Sciatic nerve (tissue), 2 donors: ENCODE results near the gene SOX12. TPM values are rescaled to one million over a fixed set of nuclear protein-coding genes. Genes with fewer than 3 reads are reported as not detected.
"Not testable (repeated sequence)": the region's sequence is repeated elsewhere in the genome, so short reads cannot be mapped to it uniquely, and the experiment has no call there.

ENCODE experiments used
- ATAC-seq: fragments of 200-7000 bp; cut with Tn5 transposase; one replicate; pipeline ENCODE4 v1.9.1; 2020; ENCODE audit warnings: mild to moderate bottlenecking, moderate library complexity
- DNase-seq: peaks from one replicate; pipeline ENCODE4 v3.0.0-alpha.2; 2020; ENCODE audit warnings: low spot score
- intact Hi-C: fragments of 100-400 bp; cut with DNase I; formaldehyde crosslinking; loops from one replicate; pipeline ENCODE4 v1.14.2; 2022
- total RNA-seq: library from RNA; stranded (reverse); fragmentation: NEBNext Ultra II Directional; extraction: Animal tissue kit (Norgen Biotek cat#: 25700); gene quantifications from one replicate; pipeline ENCODE4 v1.2.1, GENCODE V29; 2021
- donor health status: DM: no; HTN: no; CAD: no.
- donor health status: DM: no; HTN: no; CAD: no.

Gene SOX12
- total RNA-seq, 1 donor from 2014 or later: 17.0 TPM

DNA sequence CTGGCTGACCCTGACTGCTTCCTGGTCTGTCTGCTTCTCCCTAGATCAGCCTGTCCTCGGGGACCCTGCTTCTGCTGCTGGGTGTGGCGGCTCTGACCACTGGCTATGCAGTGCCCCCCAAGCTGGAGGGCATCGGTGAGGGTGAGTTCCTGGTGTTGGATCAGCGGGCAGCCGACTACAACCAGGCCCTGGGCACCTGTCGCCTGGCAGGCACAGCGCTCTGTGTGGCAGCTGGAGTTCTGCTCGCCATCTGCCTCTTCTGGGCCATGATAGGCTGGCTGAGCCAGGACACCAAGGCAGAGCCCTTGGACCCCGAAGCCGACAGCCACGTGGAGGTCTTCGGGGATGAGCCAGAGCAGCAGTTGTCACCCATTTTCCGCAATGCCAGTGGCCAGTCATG lies 27.8 kb downstream of the SOX12 start:
- ATAC-seq: no peak
- DNase-seq: no peak
- intact Hi-C loops: no loop called here

DNA sequence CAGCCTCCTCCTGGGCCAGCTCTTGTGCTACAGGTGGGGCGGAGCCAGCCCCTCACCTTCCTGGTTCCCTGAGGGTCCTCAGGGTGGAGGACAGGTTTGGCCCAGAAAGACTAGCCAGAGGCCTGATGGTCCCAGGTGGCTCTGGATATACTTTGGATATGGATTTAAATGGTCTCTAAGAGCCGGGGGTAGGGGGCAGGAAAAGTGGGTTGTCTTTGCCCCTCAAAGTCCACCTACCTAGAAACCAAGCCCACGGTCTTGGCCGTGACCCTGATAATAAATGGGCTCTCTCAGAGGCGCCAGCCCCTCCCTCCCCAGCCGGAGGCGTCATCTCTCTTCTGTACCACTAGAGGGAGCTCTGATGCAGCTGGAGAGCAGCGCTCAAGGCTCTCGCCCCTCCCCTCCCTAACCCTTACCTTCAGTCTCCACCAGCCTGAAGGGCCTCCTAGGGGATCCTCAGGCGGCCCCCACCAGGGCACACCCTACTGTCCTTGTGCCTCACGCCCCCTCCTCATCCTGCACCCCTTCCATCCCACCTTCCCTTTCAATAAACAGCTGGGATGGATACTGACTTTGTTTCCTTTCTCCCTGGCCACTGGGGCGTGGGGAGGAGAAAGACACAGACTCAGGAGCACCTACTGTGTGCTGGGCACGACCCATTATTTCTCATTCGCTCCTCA lies 29.1 kb downstream of the SOX12 start:
- intact Hi-C loops: no loop called here
- ATAC-seq: peak; percentile 93
- DNase-seq: peak; percentile 82

DNA sequence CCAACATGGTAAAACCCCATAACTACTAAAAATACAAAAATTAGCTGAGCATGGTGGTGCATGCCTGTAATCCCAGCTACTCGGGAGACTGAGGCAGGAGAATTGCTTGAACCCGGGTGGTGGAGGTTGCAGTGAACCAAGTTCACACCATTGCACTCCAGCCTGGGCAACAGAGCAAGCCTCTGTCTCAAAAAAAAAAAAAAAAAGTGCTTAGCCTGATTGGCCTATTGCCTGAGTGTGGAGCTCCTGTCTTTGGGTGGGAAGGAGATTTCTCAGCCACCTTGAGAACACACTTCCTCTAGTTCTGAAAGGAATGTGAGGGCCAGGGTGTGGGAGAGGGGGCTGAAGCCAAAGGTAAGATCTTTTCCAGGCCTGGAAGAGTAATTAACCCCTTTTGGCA lies 30.8 kb downstream of the SOX12 start:
- DNase-seq, ATAC-seq: not testable (repeated sequence)
- intact Hi-C loops: loop anchor here (5.0 kb wide), 1 partner anchor 126 kb away; no protein-coding TSS in a partner anchor

DNA sequence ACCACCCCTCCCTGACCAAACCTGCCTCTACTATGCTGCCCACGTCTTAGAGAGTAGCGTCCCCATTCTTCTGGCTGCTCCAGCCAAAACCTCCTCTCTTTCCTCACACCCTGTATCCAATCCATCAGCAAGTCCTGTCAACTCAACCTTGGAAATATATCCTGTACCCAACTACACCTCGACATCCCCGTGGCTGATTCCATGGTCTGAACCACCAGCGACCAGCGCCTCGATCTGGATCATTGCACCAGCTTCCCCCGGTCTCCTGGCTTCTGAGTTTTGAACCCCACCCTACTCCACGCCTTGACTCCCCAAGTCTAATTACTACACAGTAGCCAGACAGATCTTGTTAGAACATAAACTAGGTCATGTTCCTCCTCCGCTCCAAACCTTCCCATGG lies 31.4 kb downstream of the SOX12 start:
- intact Hi-C loops: loop anchor here (5.0 kb wide), 1 partner anchor 126 kb away; no protein-coding TSS in a partner anchor
- no peak for ATAC-seq
- DNase-seq: no peak

DNA sequence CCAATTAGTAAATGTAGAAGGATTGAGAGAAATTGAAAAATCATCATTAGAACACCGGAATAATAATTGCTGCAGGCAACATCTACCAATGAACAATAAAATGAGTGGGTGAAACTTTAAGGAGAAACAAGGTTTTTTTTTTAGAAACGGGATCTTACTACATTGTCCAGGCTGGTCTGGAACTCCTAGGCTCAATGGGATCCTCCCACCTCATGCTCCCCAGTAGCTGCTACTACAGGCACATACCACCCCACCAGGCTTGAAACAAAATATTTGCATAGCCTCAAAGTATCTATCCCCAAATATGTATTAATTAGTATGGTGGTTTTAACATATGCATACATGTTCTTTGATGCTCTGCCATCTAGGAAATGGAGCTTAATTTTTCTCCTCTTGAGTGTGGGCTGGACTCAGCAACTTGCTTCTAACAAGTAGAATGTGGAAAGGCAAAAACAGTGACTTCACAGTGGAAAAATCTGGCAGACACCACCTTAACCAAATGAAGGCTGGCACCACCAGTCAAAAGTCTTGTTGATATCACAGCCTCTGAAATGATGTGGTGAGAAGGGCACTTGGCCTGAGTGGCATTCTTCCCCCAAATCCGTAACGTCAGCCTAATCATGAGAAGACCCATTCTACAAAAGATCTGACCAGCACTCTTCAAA lies 33.7 kb downstream of the SOX12 start:
- DNase-seq (no peak), ATAC-seq (no peak)
- intact Hi-C loops: loop anchor here (5.0 kb wide), 1 partner anchor 123 kb away; no protein-coding TSS in a partner anchor

DNA sequence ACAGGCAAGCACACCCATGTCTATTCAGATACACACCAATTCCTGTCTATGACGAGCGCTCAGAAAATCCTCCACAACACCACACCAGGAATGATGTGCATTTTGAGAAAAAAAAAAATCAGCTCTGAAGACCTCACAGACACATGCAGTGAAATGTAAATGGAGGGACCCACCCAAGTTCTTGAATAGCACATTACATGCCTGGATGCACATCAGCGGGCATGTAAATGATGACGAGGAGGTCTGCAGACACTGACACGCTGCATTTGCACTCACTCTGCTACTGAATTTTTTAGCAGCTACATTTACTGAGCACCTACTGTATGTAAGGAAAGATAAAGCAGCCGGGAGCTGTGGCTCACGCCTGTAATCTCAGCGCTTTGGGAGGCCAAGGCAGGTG lies 36.2 kb downstream of the SOX12 start:
- intact Hi-C loops: no loop called here
- DNase-seq: no peak
- no peak for ATAC-seq

DNA sequence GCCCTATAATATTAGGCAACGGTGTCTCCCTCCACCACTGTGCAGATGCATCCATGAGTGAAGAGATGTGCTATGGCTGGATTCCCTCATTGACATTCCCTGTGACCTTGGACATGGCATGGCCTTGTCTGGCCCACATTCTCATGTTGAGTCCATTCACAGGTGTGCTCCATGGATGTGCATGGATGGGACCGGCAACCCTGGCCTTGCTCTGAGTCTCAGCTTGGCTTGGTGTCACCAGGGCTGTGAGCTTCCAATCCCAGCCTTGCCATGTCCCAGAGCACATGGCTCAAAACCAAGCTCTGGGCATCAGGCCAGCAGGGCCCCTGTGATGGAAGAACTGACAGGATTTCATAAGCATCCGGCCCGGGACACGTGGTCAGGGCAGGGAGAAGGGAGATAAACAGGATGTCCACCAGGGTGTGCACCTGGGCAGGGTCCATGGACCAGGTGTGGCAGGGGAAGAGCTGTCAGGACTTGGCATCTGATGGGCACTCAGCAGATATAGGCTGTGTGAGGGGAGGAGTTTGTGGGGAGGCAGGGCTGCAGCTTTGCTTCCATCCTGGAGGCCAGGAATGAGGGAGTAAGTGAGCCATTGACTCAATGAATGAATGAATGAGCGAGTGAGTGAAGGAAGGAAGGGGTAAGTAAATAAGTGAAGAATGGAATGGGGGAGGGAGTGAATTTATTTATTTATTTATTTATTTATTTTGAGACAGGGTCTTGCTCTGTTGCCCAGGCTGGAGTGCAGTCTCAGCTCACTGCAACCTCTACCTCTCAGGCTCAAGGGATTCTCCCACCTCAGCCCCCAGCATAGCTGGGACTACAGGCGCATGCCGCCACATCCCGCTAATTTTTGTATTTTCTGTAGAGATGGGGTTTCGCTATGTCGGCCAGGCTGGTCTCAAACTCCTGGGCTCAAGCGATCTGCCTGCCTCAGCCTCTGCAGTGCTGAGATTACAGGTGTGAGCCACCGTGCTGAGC lies 37.2 kb downstream of the SOX12 start:
- ATAC-seq (peak; percentile 73), DNase-seq (peak; percentile 86)
- intact Hi-C loops: no loop called here

DNA sequence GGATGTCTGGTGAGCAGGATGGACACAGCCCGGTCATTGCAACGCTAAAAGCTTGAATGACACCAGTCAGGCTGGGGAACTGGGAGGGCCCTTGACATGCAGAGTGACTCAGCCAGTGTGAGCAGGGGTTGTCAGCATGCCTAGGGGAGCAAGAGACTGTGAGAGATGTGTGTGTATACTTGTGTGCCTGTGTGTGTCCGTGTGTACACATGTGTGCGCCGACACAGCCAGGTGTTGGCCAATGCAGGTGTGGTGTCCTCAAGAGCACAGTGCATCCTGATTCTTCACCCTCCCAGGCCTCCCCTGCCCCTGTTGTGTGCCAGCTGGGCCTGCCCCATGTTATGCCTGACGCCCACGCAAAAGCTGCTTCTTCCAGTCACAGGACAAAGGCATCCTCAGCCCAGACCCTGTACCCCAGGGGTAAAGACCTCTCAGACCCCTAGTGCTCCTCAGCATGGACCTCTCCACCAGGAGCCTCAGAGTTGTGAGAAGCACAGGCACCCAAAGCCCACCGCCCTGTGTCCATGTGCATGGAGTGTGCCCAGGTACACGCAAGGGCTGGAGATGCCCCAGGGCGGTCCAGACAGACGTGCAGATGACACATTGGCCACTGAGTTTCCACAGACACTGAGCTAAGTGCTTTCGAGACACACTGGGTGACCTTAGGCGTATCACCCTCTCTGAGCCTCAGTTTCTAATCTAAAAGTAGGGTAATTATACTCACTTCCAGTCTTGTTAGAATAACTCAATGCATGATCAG lies 38.1 kb downstream of the SOX12 start:
- ATAC-seq (no peak), DNase-seq (no peak)
- intact Hi-C loops: no loop called here

DNA sequence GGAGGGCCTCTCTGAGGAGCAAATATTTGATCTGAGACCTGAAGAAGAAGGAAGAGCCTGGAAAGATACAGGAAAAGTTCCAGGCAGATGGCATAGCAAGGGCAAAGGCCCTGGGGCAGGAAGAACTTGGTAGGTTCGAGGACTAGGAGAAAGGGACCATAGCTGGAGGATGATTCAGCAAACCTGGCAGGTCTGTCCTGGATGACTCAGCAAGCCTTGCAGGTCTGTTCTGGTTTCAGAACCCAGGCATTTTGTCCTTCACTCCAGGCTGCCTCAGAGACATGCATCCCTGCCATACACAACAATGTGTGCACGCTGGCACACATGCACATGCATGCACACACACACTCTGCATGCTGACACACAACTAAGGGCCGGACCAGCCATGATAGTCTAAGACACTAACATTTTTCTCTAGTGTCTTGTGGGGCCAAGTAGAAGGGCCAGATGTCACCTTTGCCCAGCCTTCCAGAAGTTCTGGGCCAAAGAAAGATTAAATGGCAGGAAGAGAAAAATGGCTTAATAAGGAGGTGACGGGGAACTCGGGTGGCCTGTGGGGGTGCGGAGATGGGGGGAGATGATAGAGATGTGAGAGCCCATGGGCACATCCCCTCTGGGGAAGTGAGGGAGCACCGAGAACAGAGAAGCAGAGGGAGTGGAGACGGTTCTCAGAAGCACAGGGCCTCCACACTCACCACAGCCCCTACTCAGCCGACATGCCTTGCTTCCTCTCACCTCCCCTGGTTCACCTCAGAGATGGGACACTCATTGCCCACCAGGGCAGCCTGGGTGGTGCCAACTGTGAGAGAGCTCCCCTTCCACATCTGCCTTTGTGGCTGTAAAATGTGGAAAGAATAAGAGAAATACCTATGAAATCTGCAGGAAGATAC lies 39.8 kb downstream of the SOX12 start:
- DNase-seq (no peak), ATAC-seq (no peak)
- intact Hi-C loops: no loop called here

DNA sequence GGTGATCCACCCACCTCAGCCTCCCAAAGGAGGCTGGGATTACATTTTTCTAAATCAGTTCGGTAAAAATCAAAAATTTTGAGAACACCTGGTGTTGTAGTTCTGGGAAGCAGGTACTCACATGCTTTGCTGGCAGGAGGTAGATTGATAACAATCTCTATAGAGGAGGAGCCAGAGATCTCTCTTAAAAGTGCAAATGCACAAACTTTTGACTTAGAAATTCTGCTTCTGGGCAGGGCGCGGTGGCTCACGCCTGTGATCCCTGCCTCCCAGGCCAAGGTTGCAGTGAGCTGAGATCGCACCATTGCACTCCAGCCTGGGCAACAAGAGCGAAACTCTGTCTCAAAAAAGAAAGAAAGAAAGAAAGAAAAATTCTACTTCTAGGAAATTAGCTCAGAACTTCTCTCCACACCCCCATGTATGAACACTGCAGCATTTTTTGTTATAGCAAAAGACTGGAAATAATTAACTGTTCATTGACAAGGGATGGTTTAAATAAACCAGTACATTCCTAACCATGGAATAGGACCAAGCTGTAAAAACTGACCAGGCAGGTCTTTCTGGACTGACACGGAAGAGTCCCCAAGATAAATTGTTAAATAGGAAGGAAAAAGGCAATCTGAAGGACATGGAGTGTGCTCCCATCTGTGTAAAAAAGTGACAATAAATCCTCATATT lies 40.8 kb downstream of the SOX12 start:
- intact Hi-C loops: no loop called here
- ATAC-seq: no peak
- DNase-seq: no peak

DNA sequence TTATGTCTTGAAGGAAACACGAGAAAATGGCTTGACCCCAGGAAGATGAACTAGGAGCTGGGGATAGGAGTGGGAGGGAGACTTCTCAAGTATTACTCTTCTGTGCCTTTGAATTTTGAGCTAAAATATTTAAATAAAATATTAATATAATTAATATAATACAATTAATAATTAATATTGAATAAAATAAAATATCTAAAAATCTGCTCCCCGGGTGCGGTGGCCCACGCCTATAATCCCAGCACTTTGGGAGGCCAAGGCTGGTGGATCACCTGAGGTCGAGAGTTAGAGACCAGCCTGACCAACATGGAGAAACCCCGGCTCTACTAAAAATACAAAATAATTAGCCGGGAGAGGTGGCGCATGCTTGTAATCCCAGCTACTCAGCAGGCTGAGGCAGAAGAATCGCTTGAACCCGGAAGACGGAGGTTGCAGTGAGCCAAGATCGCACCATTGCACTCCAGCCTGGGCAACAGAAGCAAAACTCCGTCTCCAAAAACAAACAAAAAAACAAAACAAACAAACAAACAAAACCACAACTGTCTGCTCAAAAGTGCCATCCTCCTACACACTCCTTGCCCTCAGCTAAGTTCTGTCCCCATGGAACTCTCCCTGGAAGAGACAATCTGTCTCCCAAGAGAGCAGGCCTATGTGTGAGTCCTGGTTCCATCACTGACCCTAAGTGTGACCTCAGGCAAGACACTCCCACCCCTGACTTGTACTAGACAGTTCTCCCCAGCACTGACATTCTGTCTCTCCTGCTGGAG lies 41.5 kb downstream of the SOX12 start:
- intact Hi-C loops: no loop called here
- DNase-seq (no peak), ATAC-seq (no peak)

DNA sequence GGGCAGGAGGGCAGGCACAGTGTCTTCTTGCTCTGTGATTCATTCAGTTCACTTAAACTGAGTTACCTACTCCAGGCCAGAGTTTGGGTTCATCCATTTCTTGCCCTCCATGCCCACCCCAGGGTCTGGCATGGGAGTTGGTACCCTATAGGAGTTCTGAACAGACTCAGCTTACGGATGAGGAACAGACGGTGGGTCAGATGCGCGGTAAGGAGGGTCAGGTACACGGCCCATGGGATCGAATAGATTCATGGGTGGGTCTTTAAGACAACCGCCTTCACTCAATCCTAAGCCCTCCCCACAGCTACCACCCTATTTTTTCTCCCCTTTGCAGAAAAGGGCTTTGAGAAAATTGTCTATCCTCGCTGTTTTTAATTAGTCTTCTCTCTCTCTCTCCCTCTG lies 42.1 kb downstream of the SOX12 start:
- intact Hi-C loops: no loop called here
- no peak for DNase-seq
- no peak for ATAC-seq

DNA sequence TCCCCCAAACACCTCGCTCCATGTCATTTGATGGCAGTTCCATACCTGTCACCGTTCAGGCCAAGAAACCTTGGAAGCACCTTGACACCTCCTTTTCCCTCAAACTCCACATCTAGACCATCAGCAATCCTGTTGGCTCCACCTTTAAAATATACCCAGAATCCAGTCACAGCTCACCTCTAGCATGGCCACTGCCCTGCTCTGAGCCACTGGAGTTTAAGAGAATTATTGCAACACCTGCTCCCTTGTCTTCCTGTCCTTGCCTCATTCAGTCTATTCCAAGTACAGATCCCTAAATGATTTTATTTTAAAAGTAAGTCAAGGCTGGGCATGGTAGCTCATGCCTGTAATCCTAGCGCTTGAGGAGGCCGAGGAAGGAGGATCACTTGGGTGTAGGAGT lies 43.6 kb downstream of the SOX12 start:
- DNase-seq (no peak), ATAC-seq (no peak)
- intact Hi-C loops: no loop called here

DNA sequence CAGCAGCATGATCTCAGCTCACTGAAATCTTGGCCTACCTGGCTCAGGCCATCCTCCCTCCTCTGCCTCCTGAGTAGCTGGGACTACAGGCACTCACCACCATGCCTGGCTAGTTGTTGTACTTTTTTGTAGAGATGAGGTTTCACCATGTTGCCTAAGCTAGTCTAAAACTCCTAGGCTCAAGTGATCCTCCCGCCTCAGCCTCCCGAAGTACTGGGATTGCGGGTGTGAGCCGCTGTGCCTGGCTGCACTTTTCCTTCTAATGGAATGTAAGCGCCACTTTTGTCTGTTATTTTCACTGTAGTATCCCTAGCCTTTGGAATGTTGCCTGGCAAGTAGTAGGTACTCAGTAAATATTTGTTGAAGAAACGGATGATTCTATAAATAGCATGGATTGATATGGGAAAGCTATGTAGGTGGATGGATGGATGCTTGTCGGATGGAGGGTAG lies 44.8 kb downstream of the SOX12 start:
- DNase-seq (no peak), ATAC-seq (no peak)
- intact Hi-C loops: no loop called here

DNA sequence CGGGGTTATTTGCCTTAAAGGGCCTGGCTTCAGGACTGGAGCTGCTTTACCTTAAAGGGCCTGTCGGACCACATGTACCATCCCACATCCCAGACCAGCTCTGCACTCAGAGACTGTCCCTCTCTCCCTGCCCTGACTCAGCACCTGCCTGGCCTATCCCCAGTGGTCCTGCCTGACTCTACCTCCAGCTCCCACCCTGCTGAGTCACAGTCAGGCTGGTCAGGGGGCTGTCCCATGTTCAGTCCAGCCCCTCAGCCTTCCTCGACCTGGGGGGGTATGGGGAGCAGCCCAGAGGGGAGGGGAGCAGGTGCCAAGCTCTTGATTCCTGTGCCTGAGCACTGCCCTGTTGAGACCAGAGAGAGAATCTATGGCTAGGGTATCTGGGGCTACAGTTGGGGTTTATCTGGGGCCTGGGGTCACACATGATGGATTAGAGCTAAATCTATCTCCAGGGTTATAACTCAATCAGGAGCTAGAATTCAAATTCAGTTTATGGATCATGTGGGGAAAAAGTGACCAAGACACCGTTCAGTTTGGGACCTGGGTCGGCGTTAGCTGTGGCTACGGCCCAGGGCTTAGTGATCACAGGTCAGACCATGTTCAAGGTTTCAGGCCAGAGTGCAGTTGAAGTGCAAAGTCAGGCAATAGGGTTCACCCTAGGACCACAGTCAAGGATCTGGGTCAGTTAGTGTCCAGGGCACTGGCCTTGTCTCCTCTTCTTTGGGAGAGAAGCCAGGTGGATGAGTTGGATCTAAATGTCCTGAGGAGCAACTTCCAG lies 45.8 kb downstream of the SOX12 start:
- intact Hi-C loops: no loop called here
- ATAC-seq (peak; percentile 40), DNase-seq (no peak)
